K562 (cell line): ENCODE results near the gene GIMAP1. TPM values are rescaled to one million over a fixed set of nuclear protein-coding genes. Genes with fewer than 3 reads are reported as not detected.

Experiments
- ATAC-seq: fragments of 200-7000 bp; cut with Tn5 transposase; 3 replicates; pipeline ENCODE4 v1.9.1; 2020; ENCODE audit warnings: moderate library complexity
- BruUV-seq: library from RNA; stranded (reverse); fragments of 400-500 nt; replicated peaks from 2 replicates; lab custom pipeline; 2021; lab: Mats Ljungman, UMichigan
- CTCF ChIA-PET: fragments of 300-600 bp; formaldehyde crosslinking; extraction: SDS; loops from one replicate; lab custom pipeline; 2021; ENCODE audit warnings: low intra/inter-chr PET ratio; lab: Yijun Ruan, JAX
- POLR2A ChIA-PET: fragments of 300-600, 350-650 bp; sonication (Branson Sonifier 250); formaldehyde crosslinking; extraction: SDS; loops from one replicate; lab custom pipeline; 2021; ENCODE audit warnings: antibody characterized with exemption, inconsistent platforms; lab: Yijun Ruan, JAX
- DNase-seq, 4 experiments: peaks; one replicate each; pipeline versions ENCODE4 v3.0.0 to v3.0.0-alpha.2; 2011 to 2018; ENCODE audit warnings: low spot score in 3 of 4, mixed read lengths in 3 of 4; ENCODE audit errors: extremely low read depth in 1 of 4
- FAIRE-seq: peaks from 2 replicates; lab custom pipeline; 2011; peaks lifted over from hg19 to GRCh38; lab: Jason Lieb, UNC
- H2AFZ ChIP-seq: 2 replicates; pipeline ENCODE4 v1.6.0; 2011; ENCODE audit warnings: low read depth, low read length, control low read depth, inconsistent platforms
- H3K27ac ChIP-seq: fragments of 200-600 bp; 3 replicates; pipeline ENCODE4 v1.8.0; 2011; ENCODE audit warnings: low read depth, mild to moderate bottlenecking, control low read depth, inconsistent platforms, low read length, moderate library complexity, mixed read lengths; ENCODE audit errors: extremely low read depth
- H3K27me3 ChIP-seq, 2 experiments: fragments of 300-600 bp in 1 of 2; 2 replicates in 1 of 2; 3 replicates in 1 of 2; pipeline versions ENCODE4 v1.6.0 to v1.8.0; 2011; ENCODE audit warnings: inconsistent platforms in 2 of 2, low read length in 2 of 2, mild to moderate bottlenecking in 1 of 2, mixed read lengths in 1 of 2, moderate library complexity in 1 of 2; ENCODE audit not compliant: control insufficient read depth in 2 of 2, insufficient read depth in 2 of 2
- H3K36me3 ChIP-seq: fragments of 300-600 bp; 3 replicates; pipeline ENCODE4 v1.8.0; 2011; ENCODE audit warnings: mild to moderate bottlenecking, low read length, inconsistent platforms; ENCODE audit not compliant: control insufficient read depth, insufficient read depth
- H3K4me1 ChIP-seq, 2 experiments: fragments of 200-600 bp in 1 of 2; replicated peaks in 1 of 2; 2 replicates in 1 of 2; 3 replicates in 1 of 2; pipeline versions ENCODE4 v1.5.1 to v1.8.0; 2011; ENCODE audit warnings: inconsistent platforms in 2 of 2, low read length in 2 of 2, mild to moderate bottlenecking in 1 of 2, mixed read lengths in 1 of 2, moderate library complexity in 1 of 2; ENCODE audit not compliant: control insufficient read depth in 2 of 2, insufficient read depth in 2 of 2
- H3K4me2 ChIP-seq: 2 replicates; pipeline ENCODE4 v1.6.1; 2011; ENCODE audit warnings: low read length, control low read depth, inconsistent platforms, mixed read lengths; ENCODE audit not compliant: insufficient read depth
- H3K4me3 ChIP-seq: fragments of 200-600 bp; sonication (generic), shearing (Covaris generic); 2 replicates; pipeline ENCODE4 v1.5.1; 2016; ENCODE audit warnings: control low read depth, inconsistent platforms
- H3K79me2 ChIP-seq: fragments of 200-600 bp; 3 replicates; pipeline ENCODE4 v1.8.0; 2011; ENCODE audit warnings: low read length, inconsistent platforms; ENCODE audit not compliant: control insufficient read depth, insufficient read depth
- H3K9ac ChIP-seq, 2 experiments: 2 replicates each; pipeline versions ENCODE4 v1.6.0 to v1.6.1; 2011; ENCODE audit warnings: low read depth in 2 of 2, low read length in 2 of 2, control low read depth in 1 of 2, inconsistent platforms in 1 of 2, mild to moderate bottlenecking in 1 of 2, mixed read lengths in 1 of 2; ENCODE audit not compliant: insufficient read depth in 1 of 2
- H3K9me1 ChIP-seq: one replicate; pipeline ENCODE4 v1.6.0; 2011; ENCODE audit warnings: inconsistent platforms, mild to moderate bottlenecking, low read length, moderate library complexity; ENCODE audit not compliant: control insufficient read depth, insufficient read depth
- H3K9me3 ChIP-seq: replicated peaks from 2 replicates; pipeline ENCODE4 v1.5.1; 2011; ENCODE audit warnings: low read depth, low read length, inconsistent platforms; ENCODE audit not compliant: control insufficient read depth, insufficient read depth
- H4K20me1 ChIP-seq: replicated peaks from 2 replicates; pipeline ENCODE4 v1.6.1; 2011; ENCODE audit warnings: low read length, inconsistent platforms, mixed read lengths; ENCODE audit not compliant: control insufficient read depth, insufficient read depth
- BRD9 ChIP-seq: fragments of 450-650 bp; IDR thresholded peaks from 2 replicates; pipeline ENCODE4 v1.6.1; 2018; ENCODE audit warnings: low read depth; ENCODE audit not compliant: partially characterized antibody
- CHD1 ChIP-seq: fragments of 200-600 bp; sonication (generic); IDR thresholded peaks from one replicate; pipeline ENCODE4 v1.6.1; 2012; ENCODE audit warnings: mild to moderate bottlenecking, moderate library complexity, low read length, inconsistent platforms
- CREB1 ChIP-seq, 2 experiments: sonication (generic) in 1 of 2; formaldehyde crosslinking in 1 of 2; IDR thresholded peaks; 2 replicates each; pipeline versions ENCODE4 v1.6.1 to v1.8.0; 2012 to 2022; ENCODE audit warnings: inconsistent platforms in 1 of 2, mild to moderate bottlenecking in 1 of 2, missing genetic modification reagents in 1 of 2, moderate library complexity in 1 of 2
- HDAC8 ChIP-seq: fragments of 450-650 bp; IDR thresholded peaks from 2 replicates; pipeline ENCODE4 v1.6.1; 2016; ENCODE audit warnings: mild to moderate bottlenecking, missing genetic modification characterization, moderate library complexity, missing compliant biosample characterization
- JUNB ChIP-seq: fragments of 450-650 bp; formaldehyde crosslinking; conservative IDR thresholded peaks from 2 replicates; pipeline ENCODE4 v1.4.0; 2020; ENCODE audit warnings: mild to moderate bottlenecking
- PTBP1 ChIP-seq: fragments of 200-400 bp; formaldehyde crosslinking; IDR thresholded peaks from 2 replicates; pipeline ENCODE4 v1.6.1; 2017; ENCODE audit warnings: low read depth, low read length
- RAD21 ChIP-seq, 2 experiments: fragments of 250-450 bp in 1 of 2; fragments of 450-650 bp in 1 of 2; sonication (Bioruptor Pico) in 1 of 2; formaldehyde crosslinking in 1 of 2; IDR thresholded peaks in 1 of 2; conservative IDR thresholded peaks in 1 of 2; 2 replicates each; pipeline versions ENCODE4 v1.4.0 to v1.8.0; 2020 to 2022; ENCODE audit warnings: mild to moderate bottlenecking in 2 of 2, moderate library complexity in 1 of 2
- RBBP5 ChIP-seq: fragments of 200-600 bp; sonication (generic); IDR thresholded peaks from 2 replicates; pipeline ENCODE4 v1.6.1; 2012; ENCODE audit warnings: borderline replicate concordance, mild to moderate bottlenecking, low read length, control low read depth, inconsistent platforms; ENCODE audit not compliant: insufficient read depth, poor library complexity, severe bottlenecking
- SMAD2 ChIP-seq: fragments of 150-350 bp; IDR thresholded peaks from 2 replicates; pipeline ENCODE4 v1.6.1; 2014; ENCODE audit warnings: low read depth, mild to moderate bottlenecking, low read length
- SUPT5H ChIP-seq: fragments of 450-650 bp; IDR thresholded peaks from 2 replicates; pipeline ENCODE4 v1.6.1; 2016
- TRIM28 ChIP-seq: fragments of 450-650 bp; IDR thresholded peaks from 2 replicates; pipeline ENCODE4 v1.6.1; 2017
- ZNF280A ChIP-seq: fragments of 450-650 bp; IDR thresholded peaks from 2 replicates; pipeline ENCODE4 v1.6.1; 2018; ENCODE audit warnings: mild to moderate bottlenecking, low read depth; ENCODE audit not compliant: partially characterized antibody
- ZNF282 ChIP-seq: sonication (generic); formaldehyde crosslinking; IDR thresholded peaks from 2 replicates; pipeline ENCODE4 v1.8.1; 2023; ENCODE audit warnings: missing genetic modification reagents
- WGBS: fragments of 100-300 bp; shearing (Covaris generic); methylation state at CpG from one replicate; pipeline ENCODE4 v1.1.6; 2016; ENCODE audit warnings: low coverage, mixed read lengths; ENCODE audit not compliant: insufficient coverage; ENCODE audit errors: missing lambda C conversion rate; 5-methylcytosine and 5-hydroxymethylcytosine counted together
- in situ Hi-C: fragments of 300-500 bp; cut with MboI; formaldehyde crosslinking; loops from 4 replicates; pipeline ENCODE4 v1.15.0; 2018; ENCODE audit warnings: inconsistent platforms, mixed read lengths
- intact Hi-C: fragments of 100-400 bp; cut with micrococcal nuclease; formaldehyde crosslinking; loops from 2 replicates; pipeline ENCODE4 v1.14.2; 2022
- polyA plus RNA-seq, 8 experiments: library from polyadenylated mRNA; depleted of rRNA in 4 of 8; stranded (reverse) in 5 of 8; unstranded in 3 of 8; fragments of >200 nt; fragmentation: Nextera tagmentation in 2 of 8; fragmentation: Illumina TruSeq in 1 of 8; extraction: Ambion mirVana in 2 of 8; extraction: Trizol in 1 of 8; gene quantifications; 2 replicates each; pipeline versions ENCODE4 v1.2.1 to v1.2.3, GENCODE V29; 2011 to 2014; ENCODE audit warnings: inconsistent platforms in 1 of 8, missing spikeins in 1 of 8
- total RNA-seq, 7 experiments: library from RNA; depleted of rRNA in 6 of 7; stranded (reverse); fragments of >200 nt in 6 of 7; fragmentation: Illumina TruSeq in 2 of 7; extraction: Trizol in 2 of 7; gene quantifications; 2 replicates each; pipeline versions ENCODE4 v1.2.1 to v1.2.3, GENCODE V29; 2011 to 2021; ENCODE audit warnings: low replicate concordance in 1 of 7

GIMAP1 gene
- total and polyA plus RNA-seq, 9 of the 15 experiments (the other 6 are each of a cell fraction or from before 2014, with no cell fraction given), result 0.04 to 0.13 TPM; not detected in 7

- CTCF ChIA-PET, result no interaction called here
- no TSS peak for BruUV-seq
- FAIRE-seq, result no peak
- no peaks in the 10 kb centered on the region for H4K20me1 ChIP-seq
- TF ChIP-seq TRIM28, result 0 out of 2 replicates have a peak, but pooled peaks have one; percentile 35
- no peak for TF ChIP-seq JUNB (CRISPR knock-in tag)
- peak; percentile 44 for TF ChIP-seq ZNF280A
- no peak for TF ChIP-seq CHD1
- TF ChIP-seq SUPT5H, result no peak
- TF ChIP-seq, all 486 proteins: peak for 2
- no peak overlapping the region for H3K27ac ChIP-seq
- DNase-seq (no peak), ATAC-seq (no peak)
- no peaks in the 10 kb centered on the region for H3K36me3 ChIP-seq
- 0 out of 5 replicates have a peak, but pooled peaks cover 0 to 5% of the 10 kb centered on the region in 2 experiments for H3K27me3 ChIP-seq
- H3K4me3 ChIP-seq, result no peak overlapping the region
- H3K9me1 ChIP-seq, result no peaks in the 10 kb centered on the region
- no peaks in the 10 kb centered on the region for H3K9me3 ChIP-seq
- H3K79me2 ChIP-seq, result no peaks in the 10 kb centered on the region
- in situ Hi-C loops, result no loop called here
- H3K9ac ChIP-seq, result no peak overlapping the region
- no peaks in the 10 kb centered on the region for H3K4me1 ChIP-seq
- intact Hi-C loops, result no loop called here
- no peak overlapping the region for H3K4me2 ChIP-seq
- POLR2A ChIA-PET, result no interaction called here
- no peak overlapping the region for H2AFZ ChIP-seq
Observed at GRCh38 chr7:150728609-150729008, 12.2 kb downstream of the GIMAP1 start.

- in situ Hi-C loops, result no loop called here
- ATAC-seq (no peak), DNase-seq (no peak), FAIRE-seq (no peak)
- H3K27me3 ChIP-seq, result peaks cover 0 to 14% of the 10 kb centered on the region in 2 experiments; a peak in 2 of 5 replicates
- POLR2A ChIA-PET, result no interaction called here
- no peaks in the 10 kb centered on the region for H3K4me1 ChIP-seq
- H3K27ac ChIP-seq, result no peak overlapping the region
- no TSS peak for BruUV-seq
- H3K9me3 ChIP-seq, result no peaks in the 10 kb centered on the region
- no peaks in the 10 kb centered on the region for H4K20me1 ChIP-seq
- no peak overlapping the region for H3K4me3 ChIP-seq
- H3K9ac ChIP-seq, result no peak overlapping the region
- CTCF ChIA-PET, result no interaction called here
- no peaks in the 10 kb centered on the region for H3K79me2 ChIP-seq
- intact Hi-C loops, result no loop called here
- no peak overlapping the region for H2AFZ ChIP-seq
- 0% methylated on average over 1 of the region's 1 CpG for WGBS
- H3K36me3 ChIP-seq, result no peaks in the 10 kb centered on the region
- no peaks in the 10 kb centered on the region for H3K9me1 ChIP-seq
- no peak overlapping the region for H3K4me2 ChIP-seq
- no peak for TF ChIP-seq HDAC8 (tag)
- no peak for TF ChIP-seq PTBP1
- TF ChIP-seq SMAD2, result no peak
- TF ChIP-seq ZNF282, result no peak
- no peak for TF ChIP-seq RBBP5
- TF ChIP-seq RAD21 (CRISPR knock-in tag; conservative IDR thresholded peaks at IDR 0.05 in 1 of 2, IDR thresholded peaks at IDR 0.05 in 1 of 2), result no peak
- no peak for TF ChIP-seq BRD9
- no peak for TF ChIP-seq CREB1 (IDR thresholded peaks at IDR 0.05)
- no peak for TF ChIP-seq CREB1 (CRISPR knock-in tag; IDR thresholded peaks at IDR 0.05)
Observed at GRCh38 chr7:150731916-150732315, 15.5 kb downstream of the GIMAP1 start.
